GM12874 (cell line): ENCODE results near the gene KIAA1755.

Experiments used
- CTCF ChIP-seq: IDR thresholded peaks from 2 replicates; pipeline ENCODE4 v1.5.1; 2011; ENCODE audit warnings: low read depth, mild to moderate bottlenecking, control low read depth, low read length, moderate library complexity; ENCODE audit not compliant: insufficient read depth

Gene KIAA1755

GRCh38 chr20:38196076-38196475, 64.5 kb downstream of the KIAA1755 start:
- TF ChIP-seq CTCF, result no peak

- no peak for TF ChIP-seq CTCF
These were observed 65.0 kb downstream of the KIAA1755 start for GRCh38 chr20:38195521-38195920.

GRCh38 chr20:38194971-38195504, 65.5 kb downstream of the KIAA1755 start:
- no peak for TF ChIP-seq CTCF

GRCh38 chr20:38193586-38194105, 66.9 kb downstream of the KIAA1755 start:
- TF ChIP-seq CTCF, result no peak

- TF ChIP-seq CTCF, result no peak
These were observed 68.1 kb downstream of the KIAA1755 start for GRCh38 chr20:38192323-38192885.

GRCh38 chr20:38191654-38192053, 68.9 kb downstream of the KIAA1755 start:
- no peak for TF ChIP-seq CTCF

GRCh38 chr20:38190936-38191371, 69.6 kb downstream of the KIAA1755 start:
- TF ChIP-seq CTCF, result no peak
